ENCODE results near the gene EPC2.

Gene EPC2

GRCh38 chr2:148619560-148620195 lies 24.9 kb upstream of the EPC2 start:
- Histone ChIP-seq H3K27ac (no peak overlapping the region), H3K4me3 (no peak overlapping the region)
- TF ChIP-seq CTCF (IDR thresholded peaks at IDR 0.05), result no peak
- no peak for DNase-seq (ENCODE audit: low spot score)

GRCh38 chr2:148622366-148622765 lies 22.2 kb upstream of the EPC2 start:
- no peak for DNase-seq (ENCODE audit: low spot score)
- H3K4me3 ChIP-seq, result no peak overlapping the region
- H3K27ac ChIP-seq, result no peak overlapping the region
- TF ChIP-seq CTCF (IDR thresholded peaks at IDR 0.05), result no peak

GRCh38 chr2:148623086-148623485 lies 21.5 kb upstream of the EPC2 start:
- TF ChIP-seq CTCF (IDR thresholded peaks at IDR 0.05), result no peak
- no peak for DNase-seq (ENCODE audit: low spot score)
- Histone ChIP-seq H3K4me3 (no peak overlapping the region), H3K27ac (no peak overlapping the region)

GRCh38 chr2:148627224-148627623 lies 17.3 kb upstream of the EPC2 start:
- TF ChIP-seq CTCF (IDR thresholded peaks at IDR 0.05), result no peak

GRCh38 chr2:148634749-148635148 lies 9.8 kb upstream of the EPC2 start:
- DNase-seq (ENCODE audit: low spot score), result no peak
- Histone ChIP-seq H3K27ac (no peak overlapping the region), H3K4me3 (no peak overlapping the region)
- TF ChIP-seq CTCF (IDR thresholded peaks at IDR 0.05), result no peak

More at GRCh38 chr2:148627224-148627623, 17.3 kb upstream of the EPC2 start:
- no peak for DNase-seq (ENCODE audit: low spot score)
- Histone ChIP-seq H3K27ac (no peak overlapping the region), H3K4me3 (no peak overlapping the region)

- DNase-seq (ENCODE audit: low spot score), result no peak
Observed at GRCh38 chr2:148638543-148638942, 6.0 kb upstream of the EPC2 start.

More at GRCh38 chr2:148638543-148638942, 6.0 kb upstream of the EPC2 start:
- Histone ChIP-seq H3K27ac (no peak overlapping the region), H3K4me3 (no peak overlapping the region)
- no peak for TF ChIP-seq CTCF (IDR thresholded peaks at IDR 0.05)

All from coronary artery (tissue), 2 donors.